ENCODE measurements around the gene NUMA1.

Gene NUMA1

GRCh38 chr11:72102631-72102945 is 22.2 kb upstream of the NUMA1 start:
- DNase-seq = no peak

- no peak for DNase-seq
Measured at GRCh38 chr11:72102162-72102561, 21.8 kb upstream of the NUMA1 start.

- no peak for DNase-seq
Measured at GRCh38 chr11:72100462-72100861, 20.1 kb upstream of the NUMA1 start.

GRCh38 chr11:72100009-72100408 is 19.7 kb upstream of the NUMA1 start:
- no peak for DNase-seq

- DNase-seq = no peak
Measured at GRCh38 chr11:72098741-72099140, 18.4 kb upstream of the NUMA1 start.

- DNase-seq = no peak
Measured at GRCh38 chr11:72091292-72091691, 10.9 kb upstream of the NUMA1 start.

- DNase-seq = no peak
Measured at GRCh38 chr11:72088076-72088808, 7.9 kb upstream of the NUMA1 start.

GRCh38 chr11:72085621-72086351 is 5.4 kb upstream of the NUMA1 start:
- DNase-seq = no peak

- DNase-seq = no peak
Measured at GRCh38 chr11:72084965-72085364, 4.6 kb upstream of the NUMA1 start.

GRCh38 chr11:72084076-72084475 is 3.7 kb upstream of the NUMA1 start:
- DNase-seq = no peak

- no peak for DNase-seq
Measured at GRCh38 chr11:72083414-72083813, 3.1 kb upstream of the NUMA1 start.

GRCh38 chr11:72081821-72082453 is 1.6 kb upstream of the NUMA1 start:
- DNase-seq = peak; percentile 33

GRCh38 chr11:72081184-72081644 is 872 bp upstream of the NUMA1 start:
- DNase-seq = no peak

- DNase-seq = no peak
Measured at GRCh38 chr11:72079819-72080325, 470 bp downstream of the NUMA1 start.

GRCh38 chr11:72078477-72078876 is 1.9 kb downstream of the NUMA1 start:
- DNase-seq = no peak

GRCh38 chr11:72075756-72076155 is 4.6 kb downstream of the NUMA1 start:
- no peak for DNase-seq

- DNase-seq = no peak
Measured at GRCh38 chr11:72075109-72075508, 5.2 kb downstream of the NUMA1 start.

- DNase-seq = no peak
Measured at GRCh38 chr11:72072348-72072747, 8.0 kb downstream of the NUMA1 start.

GRCh38 chr11:72070491-72070890 is 9.9 kb downstream of the NUMA1 start:
- no peak for DNase-seq

GRCh38 chr11:72069787-72070251 is 10.5 kb downstream of the NUMA1 start:
- no peak for DNase-seq

GRCh38 chr11:72069200-72069599 is 11.1 kb downstream of the NUMA1 start:
- DNase-seq = no peak

- no peak for DNase-seq
Measured at GRCh38 chr11:72067676-72068075, 12.7 kb downstream of the NUMA1 start.

GRCh38 chr11:72067266-72067665 is 13.1 kb downstream of the NUMA1 start:
- no peak for DNase-seq

GRCh38 chr11:72066855-72067254 is 13.5 kb downstream of the NUMA1 start:
- no peak for DNase-seq
